ENCODE data around the gene FBXO3.
"Not testable (repeated sequence)": the region's sequence is repeated elsewhere in the genome, so short reads cannot be mapped to it uniquely, and the experiment has no call there.

The FBXO3 gene

GRCh38 chr11:33734441-33735270 lies 39.7 kb downstream of the FBXO3 start:
- no peak for DNase-seq (ENCODE audit: low read depth, low spot score)

GRCh38 chr11:33733980-33734379 lies 40.3 kb downstream of the FBXO3 start:
- no peaks in the 10 kb centered on the region for H3K4me1 ChIP-seq (ENCODE audit: insufficient read depth, insufficient read length)
- no peak overlapping the region for H3K9ac ChIP-seq (ENCODE audit: insufficient read length, low read depth)
- peaks cover 3% of the 10 kb centered on the region for H3K36me3 ChIP-seq (ENCODE audit: insufficient read depth, insufficient read length, low read length)
- H3K4me3 ChIP-seq (ENCODE audit: insufficient read length, low read depth), result no peak overlapping the region
- DNase-seq (ENCODE audit: low read depth, low spot score), result no peak
- peaks cover 19% of the 10 kb centered on the region for H3K27me3 ChIP-seq (ENCODE audit: insufficient read depth, insufficient read length)
- no peak for TF ChIP-seq YY1 (IDR thresholded peaks at IDR 0.05; ENCODE audit: insufficient read depth, insufficient read length)
- TF ChIP-seq ZNF274 (IDR thresholded peaks at IDR 0.05; ENCODE audit: low read depth, low read length), result no peak
- no peak for TF ChIP-seq SUZ12 (IDR thresholded peaks at IDR 0.05; ENCODE audit: extremely low read depth, insufficient read depth, insufficient read length)
- no peaks in the 10 kb centered on the region for H3K9me3 ChIP-seq (ENCODE audit: insufficient read depth, low read length)

More at GRCh38 chr11:33734441-33735270, 39.7 kb downstream of the FBXO3 start:
- peaks cover 3% of the 10 kb centered on the region for H3K36me3 ChIP-seq (ENCODE audit: insufficient read depth, insufficient read length, low read length)
- no peaks in the 10 kb centered on the region for H3K4me1 ChIP-seq (ENCODE audit: insufficient read depth, insufficient read length)
- no peaks in the 10 kb centered on the region for H3K9me3 ChIP-seq (ENCODE audit: insufficient read depth, low read length)
- TF ChIP-seq ZNF274 (IDR thresholded peaks at IDR 0.05; ENCODE audit: low read depth, low read length) (no peak), YY1 (IDR thresholded peaks at IDR 0.05; ENCODE audit: insufficient read depth, insufficient read length) (no peak), SUZ12 (IDR thresholded peaks at IDR 0.05; ENCODE audit: extremely low read depth, insufficient read depth, insufficient read length) (no peak)
- peak overlapping the region; percentile 61 for H3K4me3 ChIP-seq (ENCODE audit: insufficient read length, low read depth)
- H3K27me3 ChIP-seq (ENCODE audit: insufficient read depth, insufficient read length), result peaks cover 19% of the 10 kb centered on the region
- H3K9ac ChIP-seq (ENCODE audit: insufficient read length, low read depth), result no peak overlapping the region

GRCh38 chr11:33731723-33732531 lies 42.4 kb downstream of the FBXO3 start:
- no peaks in the 10 kb centered on the region for H3K9me3 ChIP-seq (ENCODE audit: insufficient read depth, low read length)
- no peak overlapping the region for H3K9ac ChIP-seq (ENCODE audit: insufficient read length, low read depth)
- no peak overlapping the region for H3K4me3 ChIP-seq (ENCODE audit: insufficient read length, low read depth)
- peaks cover 19% of the 10 kb centered on the region for H3K27me3 ChIP-seq (ENCODE audit: insufficient read depth, insufficient read length)
- DNase-seq (ENCODE audit: low read depth, low spot score), result no peak
- TF ChIP-seq SUZ12 (IDR thresholded peaks at IDR 0.05; ENCODE audit: extremely low read depth, insufficient read depth, insufficient read length) (no peak), ZNF274 (IDR thresholded peaks at IDR 0.05; ENCODE audit: low read depth, low read length) (no peak), YY1 (IDR thresholded peaks at IDR 0.05; ENCODE audit: insufficient read depth, insufficient read length) (no peak)
- H3K36me3 ChIP-seq (ENCODE audit: insufficient read depth, insufficient read length, low read length), result peaks cover 3% of the 10 kb centered on the region
- no peaks in the 10 kb centered on the region for H3K4me1 ChIP-seq (ENCODE audit: insufficient read depth, insufficient read length)

- Histone ChIP-seq H3K4me3 (ENCODE audit: insufficient read length, low read depth) (no peak overlapping the region), H3K27me3 (ENCODE audit: insufficient read depth, insufficient read length) (peaks cover 15% of the 10 kb centered on the region), H3K9me3 (ENCODE audit: insufficient read depth, low read length) (no peaks in the 10 kb centered on the region), H3K9ac (ENCODE audit: insufficient read length, low read depth) (no peak overlapping the region), H3K36me3 (ENCODE audit: insufficient read depth, insufficient read length, low read length) (peaks cover 3% of the 10 kb centered on the region), H3K4me1 (ENCODE audit: insufficient read depth, insufficient read length) (no peaks in the 10 kb centered on the region)
- no peak for DNase-seq (ENCODE audit: low read depth, low spot score)
- no peak for TF ChIP-seq SUZ12 (IDR thresholded peaks at IDR 0.05; ENCODE audit: extremely low read depth, insufficient read depth, insufficient read length)
- no peak for TF ChIP-seq ZNF274 (IDR thresholded peaks at IDR 0.05; ENCODE audit: low read depth, low read length)
- TF ChIP-seq YY1 (IDR thresholded peaks at IDR 0.05; ENCODE audit: insufficient read depth, insufficient read length), result no peak
Measured at GRCh38 chr11:33730716-33731115, 43.6 kb downstream of the FBXO3 start.

- not testable (repeated sequence) for H3K9me3 ChIP-seq (ENCODE audit: insufficient read depth, low read length); H3K9ac ChIP-seq (ENCODE audit: insufficient read length, low read depth); DNase-seq (ENCODE audit: low read depth, low spot score); H3K36me3 ChIP-seq (ENCODE audit: insufficient read depth, insufficient read length, low read length); H3K4me3 ChIP-seq (ENCODE audit: insufficient read length, low read depth); H3K27me3 ChIP-seq (ENCODE audit: insufficient read depth, insufficient read length); H3K4me1 ChIP-seq (ENCODE audit: insufficient read depth, insufficient read length)
Measured at GRCh38 chr11:33729072-33729664, 45.2 kb downstream of the FBXO3 start.

- not testable (repeated sequence) for H3K4me1 ChIP-seq (ENCODE audit: insufficient read depth, insufficient read length); H3K9me3 ChIP-seq (ENCODE audit: insufficient read depth, low read length); H3K36me3 ChIP-seq (ENCODE audit: insufficient read depth, insufficient read length, low read length); H3K27me3 ChIP-seq (ENCODE audit: insufficient read depth, insufficient read length); H3K9ac ChIP-seq (ENCODE audit: insufficient read length, low read depth); DNase-seq (ENCODE audit: low read depth, low spot score); H3K4me3 ChIP-seq (ENCODE audit: insufficient read length, low read depth)
Measured at GRCh38 chr11:33727539-33727938, 46.8 kb downstream of the FBXO3 start.

GRCh38 chr11:33725496-33725895 lies 48.8 kb downstream of the FBXO3 start:
- Histone ChIP-seq H3K9me3 (ENCODE audit: insufficient read depth, low read length) (no peaks in the 10 kb centered on the region), H3K9ac (ENCODE audit: insufficient read length, low read depth) (no peak overlapping the region), H3K4me3 (ENCODE audit: insufficient read length, low read depth) (no peak overlapping the region), H3K27me3 (ENCODE audit: insufficient read depth, insufficient read length) (no peaks in the 10 kb centered on the region), H3K4me1 (ENCODE audit: insufficient read depth, insufficient read length) (no peaks in the 10 kb centered on the region), H3K36me3 (ENCODE audit: insufficient read depth, insufficient read length, low read length) (peaks cover 8% of the 10 kb centered on the region)
- TF ChIP-seq SUZ12 (IDR thresholded peaks at IDR 0.05; ENCODE audit: extremely low read depth, insufficient read depth, insufficient read length) (no peak), ZNF274 (IDR thresholded peaks at IDR 0.05; ENCODE audit: low read depth, low read length) (no peak), YY1 (IDR thresholded peaks at IDR 0.05; ENCODE audit: insufficient read depth, insufficient read length) (no peak)
- DNase-seq (ENCODE audit: low read depth, low spot score), result no peak

All from NT2/D1 (cell line).